Prostate gland (tissue), 2 donors: ENCODE results near the gene DKC1. TPM values are rescaled to one million over a fixed set of nuclear protein-coding genes. Genes with fewer than 3 reads are reported as not detected.

Experiments used
- DNase-seq: peaks from one replicate; pipeline ENCODE4 v3.0.0-alpha.2; 2019; ENCODE audit warnings: low spot score
- H3K27ac ChIP-seq, 2 donors: fragments of 200-600 bp; sonication (generic); 2 replicates each; pipeline ENCODE4 v1.5.1; 2017 to 2019
- H3K27me3 ChIP-seq: fragments of 200-600 bp; sonication (generic); replicated peaks from 2 replicates; pipeline ENCODE4 v1.5.1; 2019; ENCODE audit not compliant: insufficient read depth
- H3K36me3 ChIP-seq, 2 donors: fragments of 200-600 bp; sonication (generic); 1 replicate in 1 of 2; 2 replicates in 1 of 2; pipeline versions ENCODE4 v1.5.1 to v1.8.1; 2017 to 2019
- H3K4me1 ChIP-seq: fragments of 200-600 bp; sonication (generic); replicated peaks from 2 replicates; pipeline ENCODE4 v1.5.1; 2019
- H3K4me3 ChIP-seq, 2 donors: fragments of 200-600 bp; sonication (generic); 2 replicates each; pipeline ENCODE4 v1.5.1; 2017 to 2019
- H3K9me3 ChIP-seq: fragments of 200-600 bp; sonication (generic); 2 replicates; pipeline ENCODE4 v1.5.1; 2017
- POLR2A ChIP-seq: fragments of 450-650 bp; IDR thresholded peaks from one replicate; pipeline ENCODE4 v1.6.1; 2016; ENCODE audit warnings: antibody characterized with exemption, mild to moderate bottlenecking
- POLR2AphosphoS5 ChIP-seq: sonication (generic); formaldehyde crosslinking; IDR thresholded peaks from one replicate; pipeline ENCODE4 v1.6.1; 2017; ENCODE audit warnings: antibody characterized with exemption
- WGBS: methylation state at CpG from one replicate; pipeline ENCODE4 v1.1.5; 2018; 5-methylcytosine and 5-hydroxymethylcytosine counted together
- intact Hi-C: fragments of 100-400 bp; cut with DNase I; formaldehyde crosslinking; loops from one replicate; pipeline ENCODE4 v1.14.2; 2022
- total RNA-seq, 2 donors: library from RNA; depleted of rRNA; stranded (reverse); fragments of >200 nt; gene quantifications; one replicate each; pipeline ENCODE4 v1.1.0, GENCODE V29; 2016
- TF ChIP-seq, protein P1 (sequence below), 4 experiments: fragments of 200-600 bp in 2 of 4; fragments of 450-650 bp in 2 of 4; sonication (generic) in 2 of 4; IDR thresholded peaks; 1 replicate in 3 of 4; 2 replicates in 1 of 4; pipeline ENCODE4 v1.5.1; 2016 to 2019; ENCODE audit warnings: antibody characterized with exemption in 4 of 4, mild to moderate bottlenecking in 2 of 4, moderate library complexity in 2 of 4

The DKC1 gene
- total RNA-seq, 2 donors from 2014 or later, result 22.6 to 58.2 TPM

DNA sequence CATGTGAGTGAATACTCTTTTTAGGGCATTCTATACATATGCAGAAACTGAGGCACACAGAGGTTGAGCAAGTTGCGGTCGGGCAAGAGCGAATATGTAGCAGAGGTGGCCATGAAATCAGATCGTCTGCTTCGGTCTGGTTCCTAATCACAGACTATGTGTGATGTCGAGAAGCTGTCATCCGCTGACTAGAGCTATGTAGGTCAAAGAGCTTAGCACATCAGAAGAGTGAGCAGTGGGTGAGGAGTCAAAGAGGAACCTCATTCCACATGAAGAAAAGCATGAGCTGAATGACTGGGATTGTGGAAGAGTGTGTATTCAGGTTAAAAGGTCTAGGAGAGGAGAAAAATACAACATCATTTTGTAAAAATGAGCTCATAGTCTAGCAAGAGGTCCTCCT, 30.8 kb upstream of the DKC1 start:
- intact Hi-C loops, result no loop called here
- H3K9me3 ChIP-seq, result no peaks in the 10 kb centered on the region
- DNase-seq, result no peak
- no peaks in the 10 kb centered on the region for H3K27me3 ChIP-seq
- WGBS, result 90% methylated on average over 7 of the region's 7 CpGs
- H3K36me3 ChIP-seq, result no peaks in the 10 kb centered on the region
- TF ChIP-seq POLR2AphosphoS5, result no peak
- no peak for TF ChIP-seq POLR2A
- TF ChIP-seq, protein P1, sequence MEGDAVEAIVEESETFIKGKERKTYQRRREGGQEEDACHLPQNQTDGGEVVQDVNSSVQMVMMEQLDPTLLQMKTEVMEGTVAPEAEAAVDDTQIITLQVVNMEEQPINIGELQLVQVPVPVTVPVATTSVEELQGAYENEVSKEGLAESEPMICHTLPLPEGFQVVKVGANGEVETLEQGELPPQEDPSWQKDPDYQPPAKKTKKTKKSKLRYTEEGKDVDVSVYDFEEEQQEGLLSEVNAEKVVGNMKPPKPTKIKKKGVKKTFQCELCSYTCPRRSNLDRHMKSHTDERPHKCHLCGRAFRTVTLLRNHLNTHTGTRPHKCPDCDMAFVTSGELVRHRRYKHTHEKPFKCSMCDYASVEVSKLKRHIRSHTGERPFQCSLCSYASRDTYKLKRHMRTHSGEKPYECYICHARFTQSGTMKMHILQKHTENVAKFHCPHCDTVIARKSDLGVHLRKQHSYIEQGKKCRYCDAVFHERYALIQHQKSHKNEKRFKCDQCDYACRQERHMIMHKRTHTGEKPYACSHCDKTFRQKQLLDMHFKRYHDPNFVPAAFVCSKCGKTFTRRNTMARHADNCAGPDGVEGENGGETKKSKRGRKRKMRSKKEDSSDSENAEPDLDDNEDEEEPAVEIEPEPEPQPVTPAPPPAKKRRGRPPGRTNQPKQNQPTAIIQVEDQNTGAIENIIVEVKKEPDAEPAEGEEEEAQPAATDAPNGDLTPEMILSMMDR (IDR thresholded peaks at IDR 0.05), result no peak
- no peaks in the 10 kb centered on the region for H3K4me1 ChIP-seq
- H3K27ac ChIP-seq, result no peak overlapping the region
- no peak overlapping the region for H3K4me3 ChIP-seq

DNA sequence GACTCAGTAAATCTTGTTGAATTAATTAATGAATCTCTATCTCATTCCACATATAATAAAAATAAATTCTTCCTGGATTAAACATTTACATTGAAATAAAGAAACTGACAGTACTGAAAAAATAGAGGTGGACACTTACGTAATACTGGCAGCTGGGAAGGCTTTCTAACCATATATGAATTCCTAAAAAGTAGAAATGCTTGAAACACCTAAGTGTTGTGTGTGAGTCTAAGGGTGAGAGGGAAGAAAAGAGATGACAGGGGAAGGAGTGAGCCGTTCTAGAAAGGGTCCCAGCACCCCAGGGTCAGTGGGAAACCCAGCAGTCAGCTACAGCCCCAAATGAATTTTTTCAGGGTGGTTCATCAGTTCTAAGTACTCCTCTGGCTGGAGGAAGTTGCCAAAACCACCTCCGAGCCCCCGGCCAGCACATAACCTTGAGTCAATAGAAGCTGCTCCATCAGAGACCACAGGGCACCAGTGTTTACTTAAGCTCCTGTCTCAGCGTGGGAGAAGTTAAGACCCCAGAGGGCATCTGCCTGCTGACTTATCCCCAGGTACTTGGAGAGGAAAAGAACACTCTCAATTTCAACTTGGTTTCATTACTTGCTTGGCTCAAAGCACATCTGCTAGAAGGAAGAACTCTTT, 30.1 kb upstream of the DKC1 start:
- TF ChIP-seq POLR2A (no peak), POLR2AphosphoS5 (no peak)
- TF ChIP-seq, protein P1 (IDR thresholded peaks at IDR 0.05), result no peak
- WGBS, result 38% methylated on average over 4 of the region's 5 CpGs
- Histone ChIP-seq H3K27ac (no peak overlapping the region), H3K36me3 (no peaks in the 10 kb centered on the region), H3K9me3 (no peaks in the 10 kb centered on the region), H3K4me3 (no peak overlapping the region), H3K27me3 (no peaks in the 10 kb centered on the region), H3K4me1 (no peaks in the 10 kb centered on the region)
- no peak for DNase-seq
- intact Hi-C loops, result no loop called here

DNA sequence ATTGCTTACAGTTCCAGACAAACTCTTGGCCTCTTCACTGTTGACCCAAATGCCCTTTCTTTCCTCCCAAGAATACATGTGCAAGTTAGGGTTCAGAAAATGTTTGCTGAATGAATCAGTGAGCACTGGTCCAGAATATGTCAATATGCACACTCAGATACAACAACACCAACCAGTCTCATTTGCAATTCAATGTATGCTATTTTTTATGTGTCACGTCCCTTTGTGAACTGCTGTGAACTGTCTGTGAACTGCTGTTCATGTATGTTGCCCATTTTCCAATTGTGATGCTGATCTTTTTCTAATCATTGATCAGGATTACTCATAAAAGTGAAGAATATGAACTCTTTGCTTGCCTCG, 29.6 kb upstream of the DKC1 start:
- Histone ChIP-seq H3K27ac (no peak overlapping the region), H3K27me3 (no peaks in the 10 kb centered on the region), H3K4me1 (no peaks in the 10 kb centered on the region), H3K4me3 (no peak overlapping the region), H3K36me3 (no peaks in the 10 kb centered on the region), H3K9me3 (no peaks in the 10 kb centered on the region)
- TF ChIP-seq POLR2A, result no peak
- TF ChIP-seq, protein P1 (IDR thresholded peaks at IDR 0.05), result no peak
- no peak for TF ChIP-seq POLR2AphosphoS5
- no peak for DNase-seq
- intact Hi-C loops, result no loop called here
- 86% methylated on average over 2 of the region's 2 CpGs for WGBS

DNA sequence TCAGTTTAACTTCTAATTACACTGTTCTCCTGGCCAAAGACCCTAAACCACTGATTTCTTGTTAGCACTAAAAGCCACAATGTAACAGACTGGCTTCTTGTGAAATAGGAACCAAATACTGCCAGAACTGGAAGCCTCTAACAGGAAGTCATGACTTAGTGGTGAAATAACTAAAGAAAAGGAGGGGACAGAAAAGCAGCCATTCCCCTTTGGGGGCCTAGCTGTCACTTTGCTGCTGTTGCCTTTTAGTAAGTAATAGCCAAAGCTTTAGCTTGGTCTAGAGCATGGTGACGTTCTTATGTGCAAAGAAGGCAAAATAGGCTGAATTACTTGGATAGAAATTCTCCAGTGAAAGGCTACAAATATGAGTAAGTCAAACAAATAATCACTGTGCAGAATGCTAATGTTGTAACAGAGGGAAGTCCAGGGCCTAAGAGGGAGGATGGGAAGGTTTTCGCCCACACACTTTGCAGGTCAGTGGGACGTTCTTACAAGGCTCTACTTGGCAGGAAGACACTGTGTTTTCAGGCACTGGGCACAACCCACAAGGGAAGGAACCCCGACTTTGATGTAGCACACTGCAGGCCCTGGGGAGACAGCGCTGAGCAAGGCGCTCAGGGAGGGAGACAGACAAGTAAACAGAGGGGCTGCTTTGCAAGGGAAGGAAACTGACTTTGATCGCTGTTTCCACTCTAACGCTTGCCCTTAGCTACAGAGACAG, 28.4 kb upstream of the DKC1 start:
- WGBS, result 25% methylated on average over 8 of the region's 8 CpGs
- H3K9me3 ChIP-seq, result no peaks in the 10 kb centered on the region
- TF ChIP-seq, protein P1 (IDR thresholded peaks at IDR 0.05), result no peak
- no peak for TF ChIP-seq POLR2AphosphoS5
- TF ChIP-seq POLR2A, result no peak
- no peaks in the 10 kb centered on the region for H3K36me3 ChIP-seq
- H3K27me3 ChIP-seq, result no peaks in the 10 kb centered on the region
- intact Hi-C loops, result no loop called here
- H3K4me3 ChIP-seq, result no peak overlapping the region
- DNase-seq, result no peak
- no peak overlapping the region for H3K27ac ChIP-seq
- no peaks in the 10 kb centered on the region for H3K4me1 ChIP-seq
